IPS DF 6.9 (cell line): ENCODE results near the gene CPLANE2.

ENCODE experiments used
- DNase-seq: peaks from one replicate; pipeline ENCODE4 v3.0.0-alpha.2; 2013; ENCODE audit warnings: low read depth, low spot score
- H3K27ac ChIP-seq: one replicate; pipeline ENCODE4 v1.5.1; 2013; ENCODE audit warnings: low read length, control low read depth
- H3K27me3 ChIP-seq: 2 replicates; pipeline ENCODE4 v1.6.1; 2013; ENCODE audit warnings: mild to moderate bottlenecking, low read length; ENCODE audit not compliant: control insufficient read depth, insufficient read depth
- H3K36me3 ChIP-seq: 2 replicates; pipeline ENCODE4 v1.6.1; 2013; ENCODE audit warnings: low read length; ENCODE audit not compliant: control insufficient read depth, insufficient read depth
- H3K4me1 ChIP-seq: 2 replicates; pipeline ENCODE4 v1.6.1; 2013; ENCODE audit warnings: low read length; ENCODE audit not compliant: control insufficient read depth, insufficient read depth
- H3K4me3 ChIP-seq: 2 replicates; pipeline ENCODE4 v1.5.1; 2013; ENCODE audit warnings: mild to moderate bottlenecking, low read length
- H3K9me3 ChIP-seq: 2 replicates; pipeline ENCODE4 v1.6.1; 2013; ENCODE audit warnings: low read length, inconsistent platforms; ENCODE audit not compliant: control insufficient read depth, insufficient read depth
- whole genome bisulfite sequencing: extraction: QIAGEN DNeasy Blood & Tissue Kit; methylation state at CpG from one replicate; pipeline ENCODE4 v1.1.7; 2013; ENCODE audit warnings: mixed read lengths, missing lambda C conversion rate; ENCODE audit not compliant: insufficient read length, insufficient coverage; 5-methylcytosine and 5-hydroxymethylcytosine counted together

Gene CPLANE2

GRCh38 chr1:16242556-16243214, 5.7 kb upstream of the CPLANE2 start:
- H3K27me3 ChIP-seq, result no peaks in the 10 kb centered on the region
- WGBS, result no CpG with 5 or more reads among the region's 17 CpGs
- H3K4me1 ChIP-seq, result no peaks in the 10 kb centered on the region
- DNase-seq, result no peak
- peaks cover 4% of the 10 kb centered on the region; the same call in 1 of the 2 replicates for H3K36me3 ChIP-seq
- no peaks in the 10 kb centered on the region for H3K9me3 ChIP-seq
- no peak overlapping the region for H3K27ac ChIP-seq
- no peak overlapping the region for H3K4me3 ChIP-seq

GRCh38 chr1:16241221-16241708, 4.3 kb upstream of the CPLANE2 start:
- Histone ChIP-seq H3K4me3 (no peak overlapping the region), H3K27me3 (no peaks in the 10 kb centered on the region), H3K4me1 (no peaks in the 10 kb centered on the region), H3K27ac (no peak overlapping the region), H3K9me3 (no peaks in the 10 kb centered on the region), H3K36me3 (no peaks in the 10 kb centered on the region)
- no CpG with 5 or more reads among the region's 10 CpGs for WGBS
- no peak for DNase-seq

GRCh38 chr1:16239972-16240491, 3.0 kb upstream of the CPLANE2 start:
- no peak overlapping the region for H3K27ac ChIP-seq
- no peak overlapping the region for H3K4me3 ChIP-seq
- H3K9me3 ChIP-seq, result no peaks in the 10 kb centered on the region
- no CpG with 5 or more reads among the region's 2 CpGs for WGBS
- H3K36me3 ChIP-seq, result no peaks in the 10 kb centered on the region
- no peak for DNase-seq
- H3K4me1 ChIP-seq, result peaks cover 2% of the 10 kb centered on the region; the same call in 1 of the 2 replicates
- H3K27me3 ChIP-seq, result no peaks in the 10 kb centered on the region

- Histone ChIP-seq H3K9me3 (no peaks in the 10 kb centered on the region), H3K4me1 (peaks cover 2% of the 10 kb centered on the region; the same call in 1 of the 2 replicates), H3K27ac (no peak overlapping the region), H3K36me3 (no peaks in the 10 kb centered on the region), H3K4me3 (no peak overlapping the region), H3K27me3 (no peaks in the 10 kb centered on the region)
- WGBS, result no CpG with 5 or more reads among the region's 6 CpGs
- no peak for DNase-seq
Observed at GRCh38 chr1:16237343-16237830, 404 bp upstream of the CPLANE2 start.

- no peaks in the 10 kb centered on the region for H3K36me3 ChIP-seq
- WGBS, result no CpG with 5 or more reads among the region's 6 CpGs
- no peaks in the 10 kb centered on the region for H3K27me3 ChIP-seq
- no peak overlapping the region; the same call in 1 of the 2 replicates for H3K4me3 ChIP-seq
- H3K4me1 ChIP-seq, result peaks cover 2% of the 10 kb centered on the region; the same call in 1 of the 2 replicates
- DNase-seq, result no peak
- H3K9me3 ChIP-seq, result no peaks in the 10 kb centered on the region
- no peak overlapping the region for H3K27ac ChIP-seq
Observed at GRCh38 chr1:16235944-16236510, 956 bp downstream of the CPLANE2 start.

GRCh38 chr1:16235347-16235746, 1.6 kb downstream of the CPLANE2 start:
- DNase-seq, result no peak
- no peaks in the 10 kb centered on the region for H3K9me3 ChIP-seq
- no peak overlapping the region for H3K27ac ChIP-seq
- H3K4me1 ChIP-seq, result peaks cover 2% of the 10 kb centered on the region; the same call in 1 of the 2 replicates
- no peaks in the 10 kb centered on the region for H3K36me3 ChIP-seq
- no peaks in the 10 kb centered on the region for H3K27me3 ChIP-seq
- whole genome bisulfite sequencing, result no CpG with 5 or more reads among the region's 2 CpGs
- no peak overlapping the region for H3K4me3 ChIP-seq

- peaks cover 2% of the 10 kb centered on the region; the same call in 1 of the 2 replicates for H3K4me1 ChIP-seq
- H3K27ac ChIP-seq, result no peak overlapping the region
- H3K27me3 ChIP-seq, result no peaks in the 10 kb centered on the region
- WGBS, result no CpG with 5 or more reads among the region's 8 CpGs
- DNase-seq, result no peak
- no peak overlapping the region for H3K4me3 ChIP-seq
- no peaks in the 10 kb centered on the region for H3K36me3 ChIP-seq
- H3K9me3 ChIP-seq, result no peaks in the 10 kb centered on the region
Observed at GRCh38 chr1:16233431-16233830, 3.6 kb downstream of the CPLANE2 start.

- Histone ChIP-seq H3K4me3 (no peak overlapping the region), H3K27me3 (peaks cover 10% of the 10 kb centered on the region), H3K36me3 (no peaks in the 10 kb centered on the region), H3K27ac (no peak overlapping the region), H3K9me3 (no peaks in the 10 kb centered on the region), H3K4me1 (peaks cover 2% of the 10 kb centered on the region; the same call in 1 of the 2 replicates)
- no CpG with 5 or more reads among the region's 5 CpGs for WGBS
- no peak for DNase-seq
Observed at GRCh38 chr1:16232316-16232710, 4.7 kb downstream of the CPLANE2 start.

- no peak overlapping the region for H3K4me3 ChIP-seq
- no CpG with 5 or more reads among the region's 35 CpGs for WGBS
Observed at GRCh38 chr1:16231331-16232315, 5.4 kb downstream of the CPLANE2 start.

GRCh38 chr1:16230744-16231143, 6.2 kb downstream of the CPLANE2 start:
- Histone ChIP-seq H3K4me1 (no peaks in the 10 kb centered on the region; the same call in 1 of the 2 replicates), H3K27ac (no peak overlapping the region), H3K36me3 (no peaks in the 10 kb centered on the region), H3K4me3 (no peak overlapping the region), H3K27me3 (peaks cover 20% of the 10 kb centered on the region), H3K9me3 (no peaks in the 10 kb centered on the region)
- WGBS, result no CpG with 5 or more reads among the region's 13 CpGs
- no peak for DNase-seq

More at GRCh38 chr1:16231331-16232315, 5.4 kb downstream of the CPLANE2 start:
- DNase-seq, result no peak
- H3K9me3 ChIP-seq, result no peaks in the 10 kb centered on the region
- peaks cover 13% of the 10 kb centered on the region for H3K27me3 ChIP-seq
- H3K36me3 ChIP-seq, result no peaks in the 10 kb centered on the region
- peaks cover 2% of the 10 kb centered on the region; the same call in 1 of the 2 replicates for H3K4me1 ChIP-seq
- no peak overlapping the region for H3K27ac ChIP-seq
